Measurements from ENCODE around the gene FDX2. TPM values are rescaled to one million over a fixed set of nuclear protein-coding genes. Genes with fewer than 3 reads are reported as not detected.

The FDX2 gene
- polyA plus RNA-seq, 1 donor: 20.0 TPM

GRCh38 chr19:10332965-10333757 is 17.3 kb upstream of the FDX2 start, which contains the start of gene RAVER1:
Gene RAVER1 (minus strand): TSS chr19:10333529. CDS start chr19:10333507, 22 bp downstream.
- peak; percentile 86 for DNase-seq (ENCODE audit: low read depth)

- DNase-seq (ENCODE audit: low read depth): no peak
Observed at GRCh38 chr19:10332158-10332964, 16.5 kb upstream of the FDX2 start.

- no peak for DNase-seq (ENCODE audit: low read depth)
Observed at GRCh38 chr19:10329555-10329954, 13.7 kb upstream of the FDX2 start.

- DNase-seq (ENCODE audit: low read depth): no peak
Observed at GRCh38 chr19:10328558-10329429, 13.0 kb upstream of the FDX2 start.

GRCh38 chr19:10327793-10328192 is 12.0 kb upstream of the FDX2 start:
- no peak for DNase-seq (ENCODE audit: low read depth)

GRCh38 chr19:10325732-10326131 is 9.9 kb upstream of the FDX2 start:
- DNase-seq (ENCODE audit: low read depth): no peak

GRCh38 chr19:10321874-10322835 is 6.3 kb upstream of the FDX2 start:
- no peak for DNase-seq (ENCODE audit: low read depth)

- DNase-seq (ENCODE audit: low read depth): no peak
Observed at GRCh38 chr19:10321417-10321797, 5.6 kb upstream of the FDX2 start.

- DNase-seq (ENCODE audit: low read depth): no peak
Observed at GRCh38 chr19:10320602-10321416, 5.0 kb upstream of the FDX2 start.

- DNase-seq (ENCODE audit: low read depth): no peak
Observed at GRCh38 chr19:10318807-10319682, 3.2 kb upstream of the FDX2 start.

- DNase-seq (ENCODE audit: low read depth): no peak
Observed at GRCh38 chr19:10317857-10318462, 2.1 kb upstream of the FDX2 start.

- no peak for DNase-seq (ENCODE audit: low read depth)
Observed at GRCh38 chr19:10317045-10317856, 1.4 kb upstream of the FDX2 start.

GRCh38 chr19:10316229-10317044 is 622 bp upstream of the FDX2 start:
- DNase-seq (ENCODE audit: low read depth): no peak

- DNase-seq (ENCODE audit: low read depth): no peak
Observed at GRCh38 chr19:10309423-10309822, 6.4 kb downstream of the FDX2 start, which contains the start of gene ZGLP1. Gene ZGLP1 (minus strand): TSS chr19:10309815.

GRCh38 chr19:10306327-10306726 is 9.5 kb downstream of the FDX2 start:
- no peak for DNase-seq (ENCODE audit: low read depth)

GRCh38 chr19:10305139-10305806 is 10.5 kb downstream of the FDX2 start:
- no peak for DNase-seq (ENCODE audit: low read depth)

All from forelimb muscle (tissue), 1 donor.